HTR-8/SVneo (cell line): ENCODE measurements around the gene DPPA5.
"Not testable (repeated sequence)": the region's sequence is repeated elsewhere in the genome, so short reads cannot be mapped to it uniquely, and the experiment has no call there.

ENCODE experiments used
- DNase-seq: peaks from one replicate; pipeline ENCODE4 v3.0.0; 2011; ENCODE audit warnings: low spot score, mixed read lengths; ENCODE audit not compliant: insufficient read length
- FAIRE-seq: peaks from 2 replicates; lab custom pipeline; 2011; peaks lifted over from hg19 to GRCh38; lab: Jason Lieb, UNC

DPPA5 gene

GRCh38 chr6:73353636-73354593 lies at the start of gene DPPA5:
TSS of gene DPPA5 (minus strand) at chr6:73354276. CDS start at chr6:73354225, 51 bp downstream.
- FAIRE-seq: no peak

GRCh38 chr6:73400656-73401055 lies 46.6 kb upstream of the DPPA5 start:
- FAIRE-seq (no peak), DNase-seq (no peak)

More at GRCh38 chr6:73353636-73354593, at the start of gene DPPA5:
- DNase-seq: no peak

GRCh38 chr6:73395875-73396274 lies 41.8 kb upstream of the DPPA5 start:
- no peak for FAIRE-seq
- no peak for DNase-seq

GRCh38 chr6:73394577-73395354 lies 40.7 kb upstream of the DPPA5 start, which contains the start of gene DDX43:
TSS of gene DDX43 (plus strand) at chr6:73394828. CDS start at chr6:73394906, 78 bp downstream.
- no peak for FAIRE-seq
- DNase-seq: no peak

GRCh38 chr6:73393278-73393677 lies 39.2 kb upstream of the DPPA5 start:
- FAIRE-seq (no peak), DNase-seq (no peak)

- DNase-seq, FAIRE-seq: not testable (repeated sequence)
Observed at GRCh38 chr6:73392188-73392587, 38.1 kb upstream of the DPPA5 start.

- DNase-seq (no peak), FAIRE-seq (no peak)
Observed at GRCh38 chr6:73391675-73392074, 37.6 kb upstream of the DPPA5 start.

- FAIRE-seq: no peak
- no peak for DNase-seq
Observed at GRCh38 chr6:73389854-73390253, 35.8 kb upstream of the DPPA5 start.

- peak; percentile 49 for FAIRE-seq
- DNase-seq: peak; percentile 79
Observed at GRCh38 chr6:73388800-73389512, 34.9 kb upstream of the DPPA5 start.

GRCh38 chr6:73388433-73388799 lies 34.3 kb upstream of the DPPA5 start:
- DNase-seq (peak; percentile 36), FAIRE-seq (no peak)

GRCh38 chr6:73382462-73383113 lies 28.5 kb upstream of the DPPA5 start:
- no peak for DNase-seq

GRCh38 chr6:73381531-73381930 lies 27.5 kb upstream of the DPPA5 start:
- FAIRE-seq, DNase-seq: not testable (repeated sequence)

More at GRCh38 chr6:73382462-73383113, 28.5 kb upstream of the DPPA5 start:
- no peak for FAIRE-seq

- FAIRE-seq (no peak), DNase-seq (no peak)
Observed at GRCh38 chr6:73377225-73377624, 23.1 kb upstream of the DPPA5 start.

GRCh38 chr6:73375216-73375615 lies 21.1 kb upstream of the DPPA5 start:
- FAIRE-seq (no peak), DNase-seq (no peak)

- FAIRE-seq: no peak
- no peak for DNase-seq
Observed at GRCh38 chr6:73372516-73372915, 18.4 kb upstream of the DPPA5 start.

- DNase-seq (no peak), FAIRE-seq (no peak)
Observed at GRCh38 chr6:73371984-73372383, 17.9 kb upstream of the DPPA5 start.

GRCh38 chr6:73369563-73369962 lies 15.5 kb upstream of the DPPA5 start, which contains the start of gene OOEP:
TSS of gene OOEP (minus strand) at chr6:73369897. CDS start at chr6:73369792, 105 bp downstream.
- DNase-seq (no peak), FAIRE-seq (no peak)

GRCh38 chr6:73369157-73369556 lies 15.1 kb upstream of the DPPA5 start:
- no peak for FAIRE-seq
- no peak for DNase-seq

GRCh38 chr6:73368675-73369074 lies 14.6 kb upstream of the DPPA5 start:
- FAIRE-seq (no peak), DNase-seq (no peak)
